ENCODE measurements around the gene LRP1B.
A peak's percentile ranks its signal among the peaks of the same experiment; 100 is the strongest.

LRP1B gene

DNA sequence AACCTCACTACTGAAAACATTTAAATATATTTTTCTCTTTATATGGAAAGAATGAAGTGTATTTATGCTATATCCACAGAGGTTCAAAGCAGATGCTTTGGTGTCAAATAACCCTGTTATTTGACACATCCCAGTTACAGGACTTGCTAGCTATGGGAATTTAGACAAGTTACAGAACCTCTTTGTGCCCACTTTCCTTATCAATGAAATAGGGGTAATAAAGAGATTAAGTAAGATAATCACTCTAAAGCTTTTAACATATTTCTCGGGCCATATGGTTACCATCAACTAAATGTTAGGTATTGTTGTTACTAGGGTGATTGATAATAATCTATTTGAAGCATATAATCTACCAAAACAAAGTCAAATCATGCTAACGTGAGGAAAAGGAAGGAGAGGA lies 1690.0 kb downstream of the LRP1B start:
- TF ChIP-seq TCF12 (IDR thresholded peaks at IDR 0.05; ENCODE audit: low read depth) = no peak
- TF ChIP-seq, protein P1, sequence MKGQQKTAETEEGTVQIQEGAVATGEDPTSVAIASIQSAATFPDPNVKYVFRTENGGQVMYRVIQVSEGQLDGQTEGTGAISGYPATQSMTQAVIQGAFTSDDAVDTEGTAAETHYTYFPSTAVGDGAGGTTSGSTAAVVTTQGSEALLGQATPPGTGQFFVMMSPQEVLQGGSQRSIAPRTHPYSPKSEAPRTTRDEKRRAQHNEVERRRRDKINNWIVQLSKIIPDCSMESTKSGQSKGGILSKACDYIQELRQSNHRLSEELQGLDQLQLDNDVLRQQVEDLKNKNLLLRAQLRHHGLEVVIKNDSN (IDR thresholded peaks at IDR 0.05) = no peak
- no peak for TF ChIP-seq FOXM1 (IDR thresholded peaks at IDR 0.05; ENCODE audit: borderline replicate concordance, low read depth)
- TF ChIP-seq NFIC (IDR thresholded peaks at IDR 0.05) = no peak
- TF ChIP-seq TAF1 (IDR thresholded peaks at IDR 0.05; ENCODE audit: low read depth) = no peak
- no peak for TF ChIP-seq CREB1 (IDR thresholded peaks at IDR 0.05; ENCODE audit: low read depth)
- TF ChIP-seq RAD21 (IDR thresholded peaks at IDR 0.05; ENCODE audit: low read depth) = no peak
- TF ChIP-seq EP300 (IDR thresholded peaks at IDR 0.05; ENCODE audit: borderline replicate concordance) = no peak
- TF ChIP-seq CEBPB (IDR thresholded peaks at IDR 0.05) = no peak
- no peak for TF ChIP-seq TEAD4 (IDR thresholded peaks at IDR 0.05)
- TF ChIP-seq, protein P2, sequence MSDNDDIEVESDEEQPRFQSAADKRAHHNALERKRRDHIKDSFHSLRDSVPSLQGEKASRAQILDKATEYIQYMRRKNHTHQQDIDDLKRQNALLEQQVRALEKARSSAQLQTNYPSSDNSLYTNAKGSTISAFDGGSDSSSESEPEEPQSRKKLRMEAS (IDR thresholded peaks at IDR 0.05) = no peak

DNA sequence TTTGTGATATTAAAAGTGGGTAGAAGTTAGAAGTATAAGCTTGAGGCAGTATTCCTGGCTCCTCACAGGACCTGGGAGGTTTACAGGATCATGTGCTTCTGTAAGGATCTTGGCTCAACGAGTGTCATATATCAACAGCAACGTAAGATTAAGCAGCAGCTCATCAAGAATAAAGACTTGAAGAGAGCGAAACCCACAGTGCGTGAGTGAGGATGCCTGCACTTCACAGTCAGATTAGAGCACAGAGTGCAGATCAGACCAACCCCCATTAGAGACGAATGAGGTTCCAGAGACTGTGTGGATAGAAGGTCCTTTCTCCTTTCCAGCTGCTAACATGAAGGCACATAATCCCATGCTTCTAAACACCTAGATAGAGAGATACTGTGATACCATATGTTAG lies 1693.9 kb downstream of the LRP1B start:
- TF ChIP-seq YY1 (IDR thresholded peaks at IDR 0.05; ENCODE audit: low read depth) (no peak), FOXM1 (IDR thresholded peaks at IDR 0.05; ENCODE audit: borderline replicate concordance, low read depth) (no peak), CEBPB (IDR thresholded peaks at IDR 0.05) (no peak), TAF1 (IDR thresholded peaks at IDR 0.05; ENCODE audit: low read depth) (no peak), EP300 (IDR thresholded peaks at IDR 0.05; ENCODE audit: borderline replicate concordance) (no peak), RAD21 (IDR thresholded peaks at IDR 0.05; ENCODE audit: low read depth) (no peak), NFIC (IDR thresholded peaks at IDR 0.05) (no peak), TEAD4 (IDR thresholded peaks at IDR 0.05) (no peak)

DNA sequence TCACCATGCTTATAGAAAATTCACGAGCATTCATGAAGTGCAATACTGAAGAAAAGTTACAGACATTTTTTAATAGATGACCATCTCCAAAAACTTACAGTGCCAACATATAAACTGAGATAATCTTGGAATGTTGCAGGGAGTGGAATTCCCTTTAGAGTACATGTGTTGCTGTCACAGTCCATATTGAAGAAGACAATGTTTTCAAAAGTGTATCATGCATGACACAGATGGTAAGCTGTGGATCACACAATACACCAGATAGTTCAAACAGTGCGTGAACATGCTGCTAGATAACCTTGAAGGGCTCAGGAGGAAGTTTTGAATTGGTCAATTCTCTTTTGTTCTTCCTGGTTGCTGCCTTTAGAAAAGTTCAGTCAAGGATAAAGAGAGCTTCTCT lies 1706.3 kb downstream of the LRP1B start:
- TF ChIP-seq YY1 (IDR thresholded peaks at IDR 0.05; ENCODE audit: low read depth) (no peak), RAD21 (IDR thresholded peaks at IDR 0.05; ENCODE audit: low read depth) (no peak), EGR1 (IDR thresholded peaks at IDR 0.05) (no peak), TAF1 (IDR thresholded peaks at IDR 0.05; ENCODE audit: low read depth) (no peak), FOXM1 (IDR thresholded peaks at IDR 0.05; ENCODE audit: borderline replicate concordance, low read depth) (no peak), NFIC (IDR thresholded peaks at IDR 0.05) (no peak)
- TF ChIP-seq, protein P1 (IDR thresholded peaks at IDR 0.05) = no peak

DNA sequence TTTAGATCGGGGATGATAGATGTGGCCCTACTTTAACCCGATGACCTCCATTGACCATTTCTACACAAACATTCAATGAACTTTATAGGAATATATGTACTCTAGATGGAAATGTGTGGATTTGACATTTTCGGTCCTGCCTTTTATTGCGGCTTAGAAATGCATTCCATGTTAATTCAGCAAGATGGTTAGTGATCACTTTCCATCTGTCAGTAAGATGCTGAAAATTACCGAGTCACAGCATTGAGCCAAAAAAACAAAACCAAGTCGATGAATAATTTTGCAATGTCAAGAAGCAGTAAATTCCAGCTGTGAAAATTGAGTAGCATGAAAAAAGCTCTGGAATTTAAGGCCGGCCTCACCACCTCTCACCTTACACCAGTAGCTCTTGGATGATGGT lies 1708.1 kb downstream of the LRP1B start:
- 0 out of 2 replicates have a peak, but pooled peaks have one; percentile 14 for TF ChIP-seq TEAD4 (IDR thresholded peaks at IDR 0.05)
- TF ChIP-seq TCF12 (IDR thresholded peaks at IDR 0.05; ENCODE audit: low read depth) = no peak

DNA sequence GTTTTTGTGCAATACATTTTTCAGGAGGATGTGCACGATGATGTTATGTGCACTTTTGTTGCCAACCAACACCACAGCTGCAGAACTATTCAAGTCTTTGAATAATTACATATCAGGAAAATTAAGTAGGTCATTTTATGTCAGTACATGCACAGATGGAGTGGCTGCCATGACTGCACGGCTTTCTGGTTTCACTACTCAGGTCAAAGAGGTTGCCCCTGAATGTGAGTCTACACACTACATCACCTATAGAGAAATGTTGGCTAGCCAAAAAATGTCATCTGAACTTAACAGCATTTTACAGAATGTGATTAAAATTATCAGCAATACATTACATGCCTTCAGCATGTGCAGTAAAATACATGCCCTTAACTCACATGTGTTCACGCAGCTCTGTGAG lies 1713.3 kb downstream of the LRP1B start:
- TF ChIP-seq TAF1 (IDR thresholded peaks at IDR 0.05; ENCODE audit: low read depth) (no peak), FOXM1 (IDR thresholded peaks at IDR 0.05; ENCODE audit: borderline replicate concordance, low read depth) (no peak), EGR1 (IDR thresholded peaks at IDR 0.05) (no peak), YY1 (IDR thresholded peaks at IDR 0.05; ENCODE audit: low read depth) (no peak), EP300 (IDR thresholded peaks at IDR 0.05; ENCODE audit: borderline replicate concordance) (no peak), ZBTB7A (IDR thresholded peaks at IDR 0.05; ENCODE audit: low read depth) (no peak), NFIC (IDR thresholded peaks at IDR 0.05) (no peak), TCF12 (IDR thresholded peaks at IDR 0.05; ENCODE audit: low read depth) (no peak), CREB1 (IDR thresholded peaks at IDR 0.05; ENCODE audit: low read depth) (no peak), TEAD4 (IDR thresholded peaks at IDR 0.05) (no peak)
- TF ChIP-seq, protein P3, sequence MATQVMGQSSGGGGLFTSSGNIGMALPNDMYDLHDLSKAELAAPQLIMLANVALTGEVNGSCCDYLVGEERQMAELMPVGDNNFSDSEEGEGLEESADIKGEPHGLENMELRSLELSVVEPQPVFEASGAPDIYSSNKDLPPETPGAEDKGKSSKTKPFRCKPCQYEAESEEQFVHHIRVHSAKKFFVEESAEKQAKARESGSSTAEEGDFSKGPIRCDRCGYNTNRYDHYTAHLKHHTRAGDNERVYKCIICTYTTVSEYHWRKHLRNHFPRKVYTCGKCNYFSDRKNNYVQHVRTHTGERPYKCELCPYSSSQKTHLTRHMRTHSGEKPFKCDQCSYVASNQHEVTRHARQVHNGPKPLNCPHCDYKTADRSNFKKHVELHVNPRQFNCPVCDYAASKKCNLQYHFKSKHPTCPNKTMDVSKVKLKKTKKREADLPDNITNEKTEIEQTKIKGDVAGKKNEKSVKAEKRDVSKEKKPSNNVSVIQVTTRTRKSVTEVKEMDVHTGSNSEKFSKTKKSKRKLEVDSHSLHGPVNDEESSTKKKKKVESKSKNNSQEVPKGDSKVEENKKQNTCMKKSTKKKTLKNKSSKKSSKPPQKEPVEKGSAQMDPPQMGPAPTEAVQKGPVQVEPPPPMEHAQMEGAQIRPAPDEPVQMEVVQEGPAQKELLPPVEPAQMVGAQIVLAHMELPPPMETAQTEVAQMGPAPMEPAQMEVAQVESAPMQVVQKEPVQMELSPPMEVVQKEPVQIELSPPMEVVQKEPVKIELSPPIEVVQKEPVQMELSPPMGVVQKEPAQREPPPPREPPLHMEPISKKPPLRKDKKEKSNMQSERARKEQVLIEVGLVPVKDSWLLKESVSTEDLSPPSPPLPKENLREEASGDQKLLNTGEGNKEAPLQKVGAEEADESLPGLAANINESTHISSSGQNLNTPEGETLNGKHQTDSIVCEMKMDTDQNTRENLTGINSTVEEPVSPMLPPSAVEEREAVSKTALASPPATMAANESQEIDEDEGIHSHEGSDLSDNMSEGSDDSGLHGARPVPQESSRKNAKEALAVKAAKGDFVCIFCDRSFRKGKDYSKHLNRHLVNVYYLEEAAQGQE (IDR thresholded peaks at IDR 0.05; ENCODE audit: low read depth) = no peak
- TF ChIP-seq, protein P2 (IDR thresholded peaks at IDR 0.05) = no peak

DNA sequence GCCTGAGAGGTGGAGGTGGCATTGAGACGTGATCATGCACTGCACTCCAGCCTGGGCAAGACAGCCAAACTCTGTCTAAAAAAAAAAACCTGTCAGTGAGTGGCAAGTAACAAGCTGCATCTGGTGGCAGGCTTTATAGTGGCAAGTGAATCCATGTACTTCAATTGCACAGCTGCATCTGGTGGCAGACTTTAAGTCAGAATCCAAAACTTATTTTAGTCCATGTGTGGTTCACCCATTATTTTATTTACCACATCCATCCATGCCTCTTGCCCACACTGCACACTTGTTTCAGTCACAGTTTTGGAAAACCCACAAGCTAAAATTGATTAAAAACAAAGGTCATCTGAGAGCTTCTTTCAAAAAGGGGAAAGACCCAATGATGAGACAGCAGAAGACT lies 1714.2 kb downstream of the LRP1B start:
- TF ChIP-seq CEBPB (IDR thresholded peaks at IDR 0.05) (no peak), ZBTB7A (IDR thresholded peaks at IDR 0.05; ENCODE audit: low read depth) (no peak), CREB1 (IDR thresholded peaks at IDR 0.05; ENCODE audit: low read depth) (no peak), TAF1 (IDR thresholded peaks at IDR 0.05; ENCODE audit: low read depth) (no peak), EGR1 (IDR thresholded peaks at IDR 0.05) (no peak), NFIC (IDR thresholded peaks at IDR 0.05) (no peak), FOXM1 (IDR thresholded peaks at IDR 0.05; ENCODE audit: borderline replicate concordance, low read depth) (no peak), YY1 (IDR thresholded peaks at IDR 0.05; ENCODE audit: low read depth) (no peak), RAD21 (IDR thresholded peaks at IDR 0.05; ENCODE audit: low read depth) (no peak), EP300 (IDR thresholded peaks at IDR 0.05; ENCODE audit: borderline replicate concordance) (no peak), TCF12 (IDR thresholded peaks at IDR 0.05; ENCODE audit: low read depth) (no peak), TEAD4 (IDR thresholded peaks at IDR 0.05) (no peak)
- TF ChIP-seq, protein P3 (IDR thresholded peaks at IDR 0.05; ENCODE audit: low read depth) = no peak
- TF ChIP-seq, protein P1 (IDR thresholded peaks at IDR 0.05) = no peak
- TF ChIP-seq, protein P2 (IDR thresholded peaks at IDR 0.05) = no peak

Data from Ishikawa (cell line).